HepG2 (cell line): ENCODE results near the gene SIGLECL1.

Experiments used
- ATF7 ChIP-seq, 2 experiments: fragments of 450-650 bp in 1 of 2; sonication (generic) in 1 of 2; formaldehyde crosslinking in 1 of 2; IDR thresholded peaks; 2 replicates each; pipeline versions ENCODE4 v1.4.0 to v1.6.1; 2016 to 2020; ENCODE audit warnings: antibody characterized with exemption in 1 of 2, mild to moderate bottlenecking in 1 of 2, missing genetic modification reagents in 1 of 2
- EZH2 ChIP-seq: conservative IDR thresholded peaks from 2 replicates; pipeline ENCODE4 v1.6.1; 2012; ENCODE audit warnings: mild to moderate bottlenecking, low read depth, low read length, moderate library complexity
- HIVEP1 ChIP-seq: sonication (generic); formaldehyde crosslinking; IDR thresholded peaks from 2 replicates; pipeline ENCODE4 v1.4.0; 2020; ENCODE audit warnings: mild to moderate bottlenecking, missing genetic modification reagents
- KAT8 ChIP-seq: IDR thresholded peaks from 2 replicates; pipeline ENCODE4 v1.6.1; 2016; ENCODE audit warnings: missing genetic modification reagents, missing compliant biosample characterization
- POLR2AphosphoS5 ChIP-seq: IDR thresholded peaks from 2 replicates; pipeline ENCODE4 v1.6.1; 2012; ENCODE audit warnings: low read depth, low read length
- TAF1 ChIP-seq: sonication (generic); formaldehyde crosslinking; IDR thresholded peaks from 2 replicates; pipeline ENCODE4 v1.4.0; 2020; ENCODE audit warnings: missing genetic modification reagents
- TRIM24 ChIP-seq: sonication (generic); formaldehyde crosslinking; IDR thresholded peaks from 2 replicates; pipeline ENCODE4 v1.8.0; 2022; ENCODE audit warnings: mild to moderate bottlenecking, missing genetic modification reagents
- ZNF264 ChIP-seq: sonication (generic); formaldehyde crosslinking; IDR thresholded peaks from 2 replicates; pipeline ENCODE4 v1.4.0; 2020; ENCODE audit warnings: missing genetic modification reagents
- ZNF484 ChIP-seq: sonication (generic); formaldehyde crosslinking; IDR thresholded peaks from 2 replicates; pipeline ENCODE4 v1.5.1; 2020; ENCODE audit warnings: mild to moderate bottlenecking, low read depth, missing genetic modification reagents, borderline replicate concordance
- ZNF550 ChIP-seq: sonication (generic); formaldehyde crosslinking; IDR thresholded peaks from 2 replicates; pipeline ENCODE4 v1.4.0; 2020; ENCODE audit warnings: mild to moderate bottlenecking, missing genetic modification reagents, borderline replicate concordance
- TF ChIP-seq, protein P1 (sequence below): sonication (generic); formaldehyde crosslinking; IDR thresholded peaks from 2 replicates; pipeline ENCODE4 v1.5.0; 2020; ENCODE audit warnings: missing genetic modification reagents
- TF ChIP-seq, protein P2 (sequence below): sonication (generic); formaldehyde crosslinking; IDR thresholded peaks from 2 replicates; pipeline ENCODE4 v1.5.0; 2020; ENCODE audit warnings: mild to moderate bottlenecking, missing genetic modification reagents, moderate library complexity
- TF ChIP-seq, protein P3 (sequence below): sonication (generic); formaldehyde crosslinking; IDR thresholded peaks from 2 replicates; pipeline ENCODE4 v1.4.0; 2020; ENCODE audit warnings: missing genetic modification reagents, low read depth, mild to moderate bottlenecking, borderline replicate concordance

DNA sequence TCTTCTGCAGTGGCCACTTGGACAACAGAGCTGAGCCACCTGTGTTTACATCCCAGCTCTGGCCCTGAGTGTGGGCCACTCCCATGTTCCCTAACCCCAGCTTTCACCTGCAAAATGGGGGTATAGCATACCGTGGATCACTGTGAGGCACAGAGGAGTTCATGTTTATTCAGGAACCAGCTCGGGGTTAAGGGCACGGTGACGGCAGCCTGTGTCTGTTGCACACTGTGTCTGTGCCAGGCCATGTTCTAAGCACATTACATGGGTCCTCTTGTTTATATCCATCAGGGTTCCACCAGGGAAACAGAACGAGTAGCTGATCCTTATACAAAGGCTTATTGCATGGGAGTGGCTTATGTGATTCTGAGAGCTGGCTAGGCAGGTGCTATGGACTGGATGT is 46.5 kb downstream of the SIGLECL1 start:
- TF ChIP-seq TAF1 (CRISPR knock-in tag) (no peak), TRIM24 (CRISPR knock-in tag) (no peak), KAT8 (CRISPR knock-in tag) (no peak), POLR2AphosphoS5 (no peak), ZNF484 (CRISPR knock-in tag) (no peak), ATF7 (IDR thresholded peaks at IDR 0.05) (no peak), ATF7 (CRISPR knock-in tag; IDR thresholded peaks at IDR 0.05) (no peak), HIVEP1 (no peak), ZNF264 (no peak), EZH2 (no peak), ZNF550 (CRISPR knock-in tag) (no peak)
- TF ChIP-seq, protein P1, sequence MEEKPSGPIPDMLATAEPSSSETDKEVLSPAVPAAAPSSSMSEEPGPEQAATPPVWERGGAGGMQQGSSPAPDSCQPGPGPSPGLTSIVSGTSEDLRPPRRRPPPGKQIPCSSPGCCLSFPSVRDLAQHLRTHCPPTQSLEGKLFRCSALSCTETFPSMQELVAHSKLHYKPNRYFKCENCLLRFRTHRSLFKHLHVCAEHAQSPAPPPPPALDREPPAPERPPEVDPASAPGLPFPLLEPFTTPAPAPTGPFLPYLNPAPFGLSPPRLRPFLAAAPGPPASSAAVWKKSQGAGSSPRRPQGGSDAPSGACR (CRISPR knock-in tag): no peak
- TF ChIP-seq, protein P2, sequence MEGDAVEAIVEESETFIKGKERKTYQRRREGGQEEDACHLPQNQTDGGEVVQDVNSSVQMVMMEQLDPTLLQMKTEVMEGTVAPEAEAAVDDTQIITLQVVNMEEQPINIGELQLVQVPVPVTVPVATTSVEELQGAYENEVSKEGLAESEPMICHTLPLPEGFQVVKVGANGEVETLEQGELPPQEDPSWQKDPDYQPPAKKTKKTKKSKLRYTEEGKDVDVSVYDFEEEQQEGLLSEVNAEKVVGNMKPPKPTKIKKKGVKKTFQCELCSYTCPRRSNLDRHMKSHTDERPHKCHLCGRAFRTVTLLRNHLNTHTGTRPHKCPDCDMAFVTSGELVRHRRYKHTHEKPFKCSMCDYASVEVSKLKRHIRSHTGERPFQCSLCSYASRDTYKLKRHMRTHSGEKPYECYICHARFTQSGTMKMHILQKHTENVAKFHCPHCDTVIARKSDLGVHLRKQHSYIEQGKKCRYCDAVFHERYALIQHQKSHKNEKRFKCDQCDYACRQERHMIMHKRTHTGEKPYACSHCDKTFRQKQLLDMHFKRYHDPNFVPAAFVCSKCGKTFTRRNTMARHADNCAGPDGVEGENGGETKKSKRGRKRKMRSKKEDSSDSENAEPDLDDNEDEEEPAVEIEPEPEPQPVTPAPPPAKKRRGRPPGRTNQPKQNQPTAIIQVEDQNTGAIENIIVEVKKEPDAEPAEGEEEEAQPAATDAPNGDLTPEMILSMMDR (CRISPR knock-in tag): no peak
- TF ChIP-seq, protein P3, sequence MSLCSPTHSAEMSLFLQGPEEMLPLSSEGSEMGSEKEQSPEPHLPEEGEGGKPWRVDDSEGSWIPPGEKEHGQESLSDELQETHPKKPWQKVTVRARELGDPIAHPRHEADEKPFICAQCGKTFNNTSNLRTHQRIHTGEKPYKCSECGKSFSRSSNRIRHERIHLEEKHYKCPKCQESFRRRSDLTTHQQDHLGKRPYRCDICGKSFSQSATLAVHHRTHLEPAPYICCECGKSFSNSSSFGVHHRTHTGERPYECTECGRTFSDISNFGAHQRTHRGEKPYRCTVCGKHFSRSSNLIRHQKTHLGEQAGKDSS (CRISPR knock-in tag): no peak
